ENCODE data around the gene CTSO.
A peak's percentile ranks its signal among the peaks of the same experiment; 100 is the strongest.

CTSO gene

DNA sequence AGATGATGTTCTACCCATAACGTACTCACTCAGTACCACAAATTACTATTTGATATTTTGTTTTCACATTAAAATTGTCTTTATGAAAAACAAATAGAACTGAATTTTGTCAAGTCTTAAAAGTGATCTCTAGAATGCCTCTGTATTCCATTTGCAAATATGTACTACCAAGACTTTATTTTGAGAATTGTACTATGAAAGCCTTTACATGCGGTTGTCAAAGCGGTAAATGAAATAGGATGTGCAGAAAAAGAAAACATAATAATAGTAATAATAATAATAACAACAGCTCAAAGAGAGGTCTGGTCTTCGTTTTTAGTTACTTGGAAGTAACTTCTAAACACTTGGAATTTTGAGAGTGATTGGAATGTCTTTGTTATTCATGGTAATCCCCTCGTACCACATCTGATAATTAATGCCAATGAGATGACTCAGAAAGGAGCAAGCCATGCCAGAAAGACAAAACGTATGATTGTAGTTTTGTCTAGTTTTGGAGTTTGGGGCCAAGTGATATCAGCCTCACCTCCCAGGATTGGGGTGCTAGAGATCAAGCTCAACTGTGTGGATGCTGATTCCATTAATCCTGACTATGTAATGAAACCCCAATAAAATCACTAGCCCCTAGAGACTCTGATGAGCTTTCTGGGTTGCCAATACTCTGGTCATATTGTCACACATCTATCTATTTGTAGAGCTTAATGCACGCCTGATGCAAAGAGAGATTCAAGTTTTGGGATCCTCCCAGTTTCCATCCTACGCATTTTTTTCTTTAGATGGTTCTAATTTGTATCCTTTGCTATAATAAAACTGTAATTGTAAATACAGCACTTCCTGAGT is 20.2 kb upstream of the CTSO start:
- DNase-seq: no peak
- Histone ChIP-seq H3K9me3 (no peaks in the 10 kb centered on the region), H3K27me3 (no peaks in the 10 kb centered on the region), H3K36me3 (no peaks in the 10 kb centered on the region), H3K4me3 (no peak overlapping the region), H3K4me1 (no peaks in the 10 kb centered on the region), H3K27ac (no peak overlapping the region)
- TF ChIP-seq, protein P1, sequence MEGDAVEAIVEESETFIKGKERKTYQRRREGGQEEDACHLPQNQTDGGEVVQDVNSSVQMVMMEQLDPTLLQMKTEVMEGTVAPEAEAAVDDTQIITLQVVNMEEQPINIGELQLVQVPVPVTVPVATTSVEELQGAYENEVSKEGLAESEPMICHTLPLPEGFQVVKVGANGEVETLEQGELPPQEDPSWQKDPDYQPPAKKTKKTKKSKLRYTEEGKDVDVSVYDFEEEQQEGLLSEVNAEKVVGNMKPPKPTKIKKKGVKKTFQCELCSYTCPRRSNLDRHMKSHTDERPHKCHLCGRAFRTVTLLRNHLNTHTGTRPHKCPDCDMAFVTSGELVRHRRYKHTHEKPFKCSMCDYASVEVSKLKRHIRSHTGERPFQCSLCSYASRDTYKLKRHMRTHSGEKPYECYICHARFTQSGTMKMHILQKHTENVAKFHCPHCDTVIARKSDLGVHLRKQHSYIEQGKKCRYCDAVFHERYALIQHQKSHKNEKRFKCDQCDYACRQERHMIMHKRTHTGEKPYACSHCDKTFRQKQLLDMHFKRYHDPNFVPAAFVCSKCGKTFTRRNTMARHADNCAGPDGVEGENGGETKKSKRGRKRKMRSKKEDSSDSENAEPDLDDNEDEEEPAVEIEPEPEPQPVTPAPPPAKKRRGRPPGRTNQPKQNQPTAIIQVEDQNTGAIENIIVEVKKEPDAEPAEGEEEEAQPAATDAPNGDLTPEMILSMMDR (IDR thresholded peaks at IDR 0.05): no peak
- intact Hi-C loops (cut with DNase I; ENCODE audit: low total_unique reads): no loop called here

- Histone ChIP-seq H3K4me3 (no peak overlapping the region), H3K27me3 (no peaks in the 10 kb centered on the region), H3K27ac (no peak overlapping the region), H3K9me3 (no peaks in the 10 kb centered on the region), H3K36me3 (no peaks in the 10 kb centered on the region), H3K4me1 (no peaks in the 10 kb centered on the region)
- TF ChIP-seq, protein P1 (IDR thresholded peaks at IDR 0.05): no peak
- DNase-seq: peak in 1 of 2 donors; percentile 30
- intact Hi-C loops (cut with DNase I; ENCODE audit: low total_unique reads): no loop called here
Observed at GRCh38 chr4:155972098-155972497, 18.4 kb upstream of the CTSO start.

GRCh38 chr4:155966731-155967395 is 13.2 kb upstream of the CTSO start:
- intact Hi-C loops (cut with DNase I; ENCODE audit: low total_unique reads): no loop called here
- Histone ChIP-seq H3K36me3 (no peaks in the 10 kb centered on the region), H3K4me3 (no peak overlapping the region), H3K27ac (no peak overlapping the region), H3K9me3 (no peaks in the 10 kb centered on the region), H3K4me1 (no peaks in the 10 kb centered on the region), H3K27me3 (no peaks in the 10 kb centered on the region)
- DNase-seq: no peak
- TF ChIP-seq, protein P1 (IDR thresholded peaks at IDR 0.05): no peak

GRCh38 chr4:155966171-155966570 is 12.5 kb upstream of the CTSO start:
- Histone ChIP-seq H3K9me3 (no peaks in the 10 kb centered on the region), H3K4me3 (no peak overlapping the region), H3K36me3 (no peaks in the 10 kb centered on the region), H3K27ac (no peak overlapping the region), H3K27me3 (no peaks in the 10 kb centered on the region), H3K4me1 (no peaks in the 10 kb centered on the region)
- DNase-seq: no peak
- TF ChIP-seq, protein P1 (IDR thresholded peaks at IDR 0.05): no peak
- intact Hi-C loops (cut with DNase I; ENCODE audit: low total_unique reads): no loop called here

GRCh38 chr4:155964016-155964891 is 10.6 kb upstream of the CTSO start:
- Histone ChIP-seq H3K27me3 (no peaks in the 10 kb centered on the region), H3K36me3 (no peaks in the 10 kb centered on the region), H3K27ac (no peak overlapping the region), H3K4me3 (no peak overlapping the region), H3K9me3 (no peaks in the 10 kb centered on the region), H3K4me1 (no peaks in the 10 kb centered on the region)
- intact Hi-C loops (cut with DNase I; ENCODE audit: low total_unique reads): no loop called here
- peak in 1 of 2 donors; percentile 45 for DNase-seq
- TF ChIP-seq, protein P1 (IDR thresholded peaks at IDR 0.05): no peak

Measured in tibial artery (tissue), 4 donors.